Measurements from ENCODE around the gene PROB1. TPM values are rescaled to one million over a fixed set of nuclear protein-coding genes. Genes with fewer than 3 reads are reported as not detected.

Gene PROB1
- total RNA-seq, 1 donor from 2014 or later, result 1.3 TPM

GRCh38 chr5:139435676-139436075 is 40.8 kb upstream of the PROB1 start:
- Mint-ChIP-seq H3K36me3 (peaks cover 8% of the 10 kb centered on the region), H3K27ac (no peak overlapping the region), H3K4me3 (no peak overlapping the region), H3K27me3 (no peaks in the 10 kb centered on the region), H3K9me3 (no peaks in the 10 kb centered on the region), H3K4me1 (ENCODE audit: unreplicated experiment) (peaks cover 13% of the 10 kb centered on the region)
- TF ChIP-seq CTCF (conservative IDR thresholded peaks at IDR 0.05), result no peak
- DNase-seq (ENCODE audit: extremely low spot score, unreplicated experiment), result no peak

DNA sequence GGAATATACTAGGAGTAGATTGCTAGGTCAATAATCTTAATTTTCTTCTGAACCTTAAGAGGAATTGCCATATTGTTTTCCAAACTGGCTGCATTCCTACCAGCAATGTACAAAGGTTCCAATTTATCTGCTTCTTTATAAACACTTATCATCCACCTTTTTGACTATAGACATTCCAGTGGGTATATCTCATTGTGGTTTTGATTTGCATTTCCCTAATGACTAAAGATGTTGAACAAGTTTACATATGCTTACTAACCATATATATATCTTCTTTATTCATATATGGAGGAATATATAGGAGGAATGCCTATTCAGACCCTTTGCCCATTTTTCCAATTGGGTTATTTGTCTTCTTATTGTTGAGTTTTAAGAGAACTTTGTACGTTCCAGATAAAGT is 36.8 kb upstream of the PROB1 start:
- Mint-ChIP-seq H3K36me3 (peaks cover 3% of the 10 kb centered on the region), H3K4me1 (ENCODE audit: unreplicated experiment) (no peaks in the 10 kb centered on the region), H3K4me3 (no peak overlapping the region), H3K27me3 (no peaks in the 10 kb centered on the region), H3K9me3 (no peaks in the 10 kb centered on the region), H3K27ac (no peak overlapping the region)
- DNase-seq (ENCODE audit: extremely low spot score, unreplicated experiment), result no peak
- no peak for TF ChIP-seq CTCF (conservative IDR thresholded peaks at IDR 0.05)

DNA sequence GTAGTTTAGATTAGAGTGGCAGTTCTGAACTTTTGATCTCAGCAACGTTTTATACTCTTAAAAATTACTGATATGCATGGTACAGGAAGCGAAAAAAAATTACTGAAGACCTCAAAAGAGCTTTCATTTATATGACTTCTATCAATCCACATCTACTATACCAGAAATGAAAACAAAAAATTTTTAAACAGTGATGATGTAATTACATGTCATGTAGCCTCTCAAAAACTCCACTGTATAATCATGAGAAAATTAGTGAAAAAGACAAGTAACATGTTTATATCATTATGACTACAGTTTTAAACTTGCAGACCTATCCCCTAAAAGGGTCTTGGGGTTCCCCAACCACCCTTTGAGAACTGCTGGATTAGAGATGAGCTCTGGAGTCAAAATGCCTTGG is 35.1 kb upstream of the PROB1 start:
- Mint-ChIP-seq H3K4me3 (no peak overlapping the region), H3K9me3 (no peaks in the 10 kb centered on the region), H3K4me1 (ENCODE audit: unreplicated experiment) (no peaks in the 10 kb centered on the region), H3K27ac (no peak overlapping the region), H3K27me3 (no peaks in the 10 kb centered on the region), H3K36me3 (peaks cover 3% of the 10 kb centered on the region)
- TF ChIP-seq CTCF (conservative IDR thresholded peaks at IDR 0.05), result no peak
- no peak for DNase-seq (ENCODE audit: extremely low spot score, unreplicated experiment)

GRCh38 chr5:139426203-139426885 is 31.4 kb upstream of the PROB1 start:
- peaks cover 5% of the 10 kb centered on the region for H3K4me1 Mint-ChIP-seq (ENCODE audit: unreplicated experiment)

GRCh38 chr5:139425497-139425896 is 30.6 kb upstream of the PROB1 start:
- Mint-ChIP-seq H3K27me3 (no peaks in the 10 kb centered on the region), H3K4me3 (no peak overlapping the region), H3K9me3 (no peaks in the 10 kb centered on the region), H3K27ac (no peak overlapping the region), H3K36me3 (peaks cover 3% of the 10 kb centered on the region), H3K4me1 (ENCODE audit: unreplicated experiment) (peaks cover 5% of the 10 kb centered on the region)
- DNase-seq (ENCODE audit: extremely low spot score, unreplicated experiment), result no peak
- TF ChIP-seq CTCF (conservative IDR thresholded peaks at IDR 0.05), result no peak

More at GRCh38 chr5:139426203-139426885, 31.4 kb upstream of the PROB1 start:
- no peak overlapping the region for H3K4me3 Mint-ChIP-seq
- DNase-seq (ENCODE audit: extremely low spot score, unreplicated experiment), result no peak
- TF ChIP-seq CTCF (conservative IDR thresholded peaks at IDR 0.05), result no peak
- H3K36me3 Mint-ChIP-seq, result peaks cover 3% of the 10 kb centered on the region
- no peaks in the 10 kb centered on the region for H3K9me3 Mint-ChIP-seq
- H3K27ac Mint-ChIP-seq, result no peak overlapping the region
- H3K27me3 Mint-ChIP-seq, result no peaks in the 10 kb centered on the region

All from type B pancreatic cell (in vitro differentiated cells).